DOHH2 (cell line): ENCODE measurements around the gene METTL27.

Experiments used
- H3F3A ChIP-seq: fragments of 200-600 bp; sonication (generic), shearing (Covaris generic); 2 replicates; pipeline ENCODE4 v1.6.0; 2016; ENCODE audit warnings: antibody characterized with exemption, mild to moderate bottlenecking; ENCODE audit not compliant: control insufficient read depth, insufficient read depth
- H3K27ac ChIP-seq: fragments of 200-600 bp; sonication (generic); 2 replicates; pipeline ENCODE4 v1.5.1; 2014; ENCODE audit warnings: low read depth, mild to moderate bottlenecking, low read length, moderate library complexity
- H3K27me3 ChIP-seq: fragments of 200-600 bp; sonication (generic); 2 replicates; pipeline ENCODE4 v1.6.1; 2014; ENCODE audit warnings: mild to moderate bottlenecking, low read length, mixed read lengths; ENCODE audit not compliant: control insufficient read depth
- H3K36me3 ChIP-seq: fragments of 200-600 bp; sonication (generic); 2 replicates; pipeline ENCODE4 v1.6.1; 2014; ENCODE audit warnings: mild to moderate bottlenecking, low read length, moderate library complexity, mixed read lengths; ENCODE audit not compliant: control insufficient read depth
- H3K4me1 ChIP-seq: fragments of 200-600 bp; sonication (generic); 2 replicates; pipeline ENCODE4 v1.6.1; 2014; ENCODE audit warnings: mild to moderate bottlenecking, low read length, mixed read lengths; ENCODE audit not compliant: control insufficient read depth
- H3K4me2 ChIP-seq: fragments of 200-600 bp; sonication (generic); 2 replicates; pipeline ENCODE4 v1.6.0; 2014; ENCODE audit warnings: mild to moderate bottlenecking, low read length, moderate library complexity
- H3K4me3 ChIP-seq: fragments of 200-600 bp; sonication (generic); 2 replicates; pipeline ENCODE4 v1.5.1; 2014; ENCODE audit warnings: mild to moderate bottlenecking, low read length, mixed read lengths
- H3K79me2 ChIP-seq: fragments of 200-600 bp; sonication (generic); 2 replicates; pipeline ENCODE4 v1.6.1; 2014; ENCODE audit warnings: mild to moderate bottlenecking, low read length, mixed read lengths; ENCODE audit not compliant: control insufficient read depth
- H3K9me2 ChIP-seq: fragments of 200-600 bp; sonication (generic); replicated peaks from 2 replicates; pipeline ENCODE4 v1.6.1; 2014; ENCODE audit warnings: mild to moderate bottlenecking, low read length, mixed read lengths; ENCODE audit not compliant: control insufficient read depth
- H3K9me3 ChIP-seq: fragments of 200-600 bp; sonication (generic); 2 replicates; pipeline ENCODE4 v1.6.1; 2014; ENCODE audit warnings: antibody characterized with exemption, low read length, mixed read lengths; ENCODE audit not compliant: control insufficient read depth, insufficient read depth
- H4K20me1 ChIP-seq: fragments of 200-600 bp; sonication (generic); 2 replicates; pipeline ENCODE4 v1.6.0; 2014; ENCODE audit warnings: low read depth, mild to moderate bottlenecking, antibody characterized with exemption, low read length, moderate library complexity; ENCODE audit not compliant: control insufficient read depth, insufficient read depth
- CTCF ChIP-seq: fragments of 200-600 bp; sonication (generic); IDR thresholded peaks from one replicate; pipeline ENCODE4 v1.5.1; 2014; ENCODE audit warnings: antibody characterized with exemption, mild to moderate bottlenecking, low read depth, low read length; ENCODE audit not compliant: poor library complexity, severe bottlenecking
- EZH2phosphoT487 ChIP-seq: fragments of 200-600 bp; sonication (generic); IDR thresholded peaks from 2 replicates; pipeline ENCODE4 v1.6.1; 2017; ENCODE audit warnings: borderline replicate concordance, mild to moderate bottlenecking, antibody characterized with exemption, low read length, moderate library complexity, mixed read lengths

The METTL27 gene

GRCh38 chr7:73833251-73833919 lies 8.9 kb downstream of the METTL27 start:
- no peaks in the 10 kb centered on the region for H3K79me2 ChIP-seq
- H3K27ac ChIP-seq, result no peak overlapping the region
- no peaks in the 10 kb centered on the region for H3K36me3 ChIP-seq
- no peak overlapping the region for H3K4me3 ChIP-seq
- H3K4me1 ChIP-seq, result peaks cover 8% of the 10 kb centered on the region
- H3K27me3 ChIP-seq, result no peaks in the 10 kb centered on the region
- H3F3A ChIP-seq, result no peaks in the 10 kb centered on the region
- H4K20me1 ChIP-seq, result no peaks in the 10 kb centered on the region
- no peak overlapping the region for H3K4me2 ChIP-seq
- TF ChIP-seq CTCF (no peak), EZH2phosphoT487 (no peak)
- no peaks in the 10 kb centered on the region for H3K9me3 ChIP-seq
- no peaks in the 10 kb centered on the region for H3K9me2 ChIP-seq

- no peak overlapping the region for H3K27ac ChIP-seq
- no peaks in the 10 kb centered on the region for H3K27me3 ChIP-seq
- H3K36me3 ChIP-seq, result no peaks in the 10 kb centered on the region
- H4K20me1 ChIP-seq, result no peaks in the 10 kb centered on the region
- no peak overlapping the region for H3K4me2 ChIP-seq
- H3K79me2 ChIP-seq, result no peaks in the 10 kb centered on the region
- no peak overlapping the region for H3K4me3 ChIP-seq
- TF ChIP-seq EZH2phosphoT487, result no peak
- TF ChIP-seq CTCF, result no peak
- H3K9me3 ChIP-seq, result no peaks in the 10 kb centered on the region
- no peaks in the 10 kb centered on the region for H3K9me2 ChIP-seq
- peaks cover 13% of the 10 kb centered on the region for H3K4me1 ChIP-seq
- no peaks in the 10 kb centered on the region for H3F3A ChIP-seq
Measured at GRCh38 chr7:73832806-73833205, 9.5 kb downstream of the METTL27 start.

- Histone ChIP-seq H3K27me3 (no peaks in the 10 kb centered on the region), H3K36me3 (no peaks in the 10 kb centered on the region), H3K4me3 (no peak overlapping the region), H3F3A (0 out of 2 replicates have a peak, but pooled peaks cover 3% of the 10 kb centered on the region), H3K4me2 (no peak overlapping the region), H3K4me1 (peaks cover 21% of the 10 kb centered on the region), H4K20me1 (no peaks in the 10 kb centered on the region), H3K9me3 (no peaks in the 10 kb centered on the region), H3K79me2 (no peaks in the 10 kb centered on the region), H3K9me2 (no peaks in the 10 kb centered on the region), H3K27ac (no peak overlapping the region)
- TF ChIP-seq EZH2phosphoT487 (no peak), CTCF (no peak)
Measured at GRCh38 chr7:73831834-73832651, 10.3 kb downstream of the METTL27 start.
